Non-pigmented ciliary epithelial cell (primary cell): Measurements from ENCODE around the gene UBE2J1.
"Not testable (repeated sequence)": the region's sequence is repeated elsewhere in the genome, so short reads cannot be mapped to it uniquely, and the experiment has no call there.

Experiments used
- DNase-seq: peaks from one replicate; pipeline ENCODE4 v3.0.0-alpha.2; 2010; ENCODE audit warnings: low read depth

The UBE2J1 gene, protein sequence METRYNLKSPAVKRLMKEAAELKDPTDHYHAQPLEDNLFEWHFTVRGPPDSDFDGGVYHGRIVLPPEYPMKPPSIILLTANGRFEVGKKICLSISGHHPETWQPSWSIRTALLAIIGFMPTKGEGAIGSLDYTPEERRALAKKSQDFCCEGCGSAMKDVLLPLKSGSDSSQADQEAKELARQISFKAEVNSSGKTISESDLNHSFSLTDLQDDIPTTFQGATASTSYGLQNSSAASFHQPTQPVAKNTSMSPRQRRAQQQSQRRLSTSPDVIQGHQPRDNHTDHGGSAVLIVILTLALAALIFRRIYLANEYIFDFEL

GRCh38 chr6:89352278-89353117 is at the start of gene UBE2J1:
Gene UBE2J1, minus strand, starts transcription at chr6:89352722. Its CDS starts 153 bp downstream, at chr6:89352569.
- DNase-seq, result no peak

- DNase-seq, result no peak
These were observed 48.4 kb upstream of the UBE2J1 start for GRCh38 chr6:89400912-89401399.

DNA sequence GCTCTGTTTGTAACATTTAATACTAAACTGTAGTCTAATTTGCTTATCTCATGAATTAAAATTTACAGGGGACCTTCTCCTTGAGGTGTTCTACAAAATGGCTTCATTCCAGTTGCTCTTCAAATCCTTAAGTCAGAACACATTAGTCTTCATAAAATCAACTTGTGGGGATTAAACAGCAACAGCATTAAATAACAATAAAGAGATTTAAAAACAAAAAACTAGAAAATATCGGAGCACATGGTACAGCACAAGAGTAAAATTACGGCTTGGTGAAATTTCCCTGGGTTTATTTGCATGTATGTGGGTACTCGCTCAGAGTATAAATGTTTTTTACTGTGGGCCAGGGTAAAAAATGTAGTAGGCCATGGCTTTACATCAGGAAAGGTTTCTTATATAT is 47.5 kb upstream of the UBE2J1 start:
- no peak for DNase-seq

- DNase-seq, result no peak
These were observed 46.4 kb upstream of the UBE2J1 start for GRCh38 chr6:89398762-89399525.

- DNase-seq, result not testable (repeated sequence)
These were observed 45.4 kb upstream of the UBE2J1 start for GRCh38 chr6:89397884-89398283.

GRCh38 chr6:89393659-89394058 is 41.1 kb upstream of the UBE2J1 start:
- DNase-seq, result no peak

DNA sequence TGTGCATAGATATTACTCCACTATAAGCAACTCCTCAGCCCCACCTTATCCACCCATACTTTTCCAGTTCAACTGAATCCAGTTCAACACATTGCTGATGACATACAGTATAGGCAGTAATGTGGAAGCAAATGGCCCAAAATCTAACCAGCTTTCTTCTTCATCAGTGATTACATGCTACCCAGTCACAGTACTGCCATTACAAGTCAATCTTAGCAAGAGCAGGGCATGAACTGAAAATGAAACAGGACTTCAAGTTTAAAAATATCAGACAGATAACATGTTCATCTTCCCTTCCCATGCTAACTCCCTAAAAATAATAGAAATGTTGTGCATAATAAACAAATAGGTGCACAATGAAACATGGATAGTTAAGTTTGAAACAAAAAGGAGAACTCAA is 40.3 kb upstream of the UBE2J1 start:
- DNase-seq, result no peak

GRCh38 chr6:89388846-89389245 is 36.3 kb upstream of the UBE2J1 start:
- no peak for DNase-seq

DNA sequence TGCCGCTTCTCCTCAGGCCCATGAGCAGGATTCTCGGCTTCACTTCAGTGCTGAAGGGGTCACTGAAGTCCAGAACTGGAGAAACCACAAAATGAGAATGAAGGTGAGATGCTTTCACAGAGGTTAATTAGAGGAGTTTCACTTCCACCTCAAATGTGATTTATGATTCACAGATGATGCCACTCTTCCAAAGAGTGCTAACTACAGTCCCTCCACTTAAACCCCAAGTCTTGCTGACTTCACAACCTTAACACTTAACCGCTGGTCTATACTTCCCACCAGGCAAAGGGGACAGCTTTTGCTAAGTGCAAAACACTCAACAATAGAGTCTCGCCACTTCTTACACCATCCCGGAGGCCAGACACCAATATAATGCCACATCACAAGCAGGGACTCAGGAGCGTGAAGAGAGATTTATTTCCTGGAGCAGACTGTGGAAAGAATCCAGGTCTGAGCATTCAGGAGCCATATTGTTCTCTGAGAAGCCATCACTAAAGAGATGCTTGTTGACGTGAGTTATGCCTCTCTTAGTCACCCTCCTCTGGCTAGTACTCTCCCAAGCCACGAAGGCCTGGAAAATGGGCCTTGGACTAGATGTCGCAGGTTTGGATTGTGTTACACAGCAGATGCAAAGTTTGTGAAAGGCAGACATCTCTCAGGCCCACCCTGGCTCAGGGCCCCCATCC is 35.1 kb upstream of the UBE2J1 start:
- DNase-seq, result no peak

- DNase-seq, result no peak
These were observed 34.5 kb upstream of the UBE2J1 start for GRCh38 chr6:89386917-89387491.

- DNase-seq, result no peak
These were observed 33.3 kb upstream of the UBE2J1 start for GRCh38 chr6:89385846-89386245.

GRCh38 chr6:89385156-89385667 is 32.7 kb upstream of the UBE2J1 start:
- no peak for DNase-seq

DNA sequence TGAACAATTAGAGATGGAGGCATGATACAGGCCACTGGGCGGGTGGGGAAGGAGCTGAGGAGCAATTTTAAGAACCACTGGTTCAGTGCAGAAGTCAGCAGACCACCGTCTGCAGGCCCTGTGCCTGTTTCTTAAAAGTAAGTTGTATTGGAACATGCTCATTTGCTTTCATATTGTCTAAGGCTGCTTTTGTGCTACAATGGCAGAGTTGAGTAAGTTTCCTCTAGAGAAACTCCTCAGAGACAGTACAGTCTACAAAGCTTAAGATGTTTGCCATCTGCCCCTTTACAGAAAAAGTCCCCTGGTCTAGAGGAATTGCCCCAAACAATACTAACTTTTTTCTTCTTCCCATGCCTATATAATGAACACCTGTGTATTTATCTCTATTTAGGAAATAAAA is 28.5 kb upstream of the UBE2J1 start:
- DNase-seq, result no peak

- DNase-seq, result no peak
These were observed 26.8 kb upstream of the UBE2J1 start for GRCh38 chr6:89379281-89379680.

DNA sequence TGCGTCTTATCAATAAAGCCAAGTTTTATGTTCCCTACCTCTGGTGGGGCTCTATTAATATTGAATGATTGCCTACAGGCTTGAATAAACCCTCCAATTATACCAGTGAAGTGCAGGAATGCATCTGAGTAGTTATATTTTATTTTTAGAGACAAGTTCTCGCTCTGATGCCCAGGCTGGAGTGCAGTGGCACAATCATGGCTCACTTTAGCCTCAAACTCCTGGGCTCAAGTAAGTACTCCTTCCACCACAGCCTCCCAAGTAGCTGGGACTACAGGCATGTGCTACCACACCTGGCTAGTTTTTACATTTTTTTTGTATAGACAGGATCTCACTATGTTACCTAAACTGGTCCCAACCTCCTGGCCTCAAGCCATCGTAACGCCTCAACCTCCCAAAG is 26.1 kb upstream of the UBE2J1 start:
- no peak for DNase-seq

GRCh38 chr6:89375427-89376267 is 23.1 kb upstream of the UBE2J1 start:
- DNase-seq, result no peak

DNA sequence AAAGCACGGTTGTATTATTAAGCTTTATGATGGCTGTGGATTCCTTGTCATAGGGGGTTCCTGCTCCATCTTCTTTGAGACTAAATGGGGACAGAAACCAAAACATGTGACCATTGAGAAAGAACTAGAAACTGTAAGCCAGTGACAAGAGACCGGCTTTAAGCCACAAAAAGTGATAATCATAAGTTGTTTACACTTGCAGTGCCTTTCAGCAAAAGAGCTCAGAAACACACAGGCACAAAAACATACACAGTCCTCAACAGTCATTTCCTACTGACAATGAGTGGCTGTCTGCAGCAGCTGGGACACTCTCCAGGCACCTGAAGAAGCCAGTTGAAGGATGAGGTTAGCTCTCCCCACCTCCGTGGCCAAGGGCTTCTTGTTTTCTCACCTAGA is 20.0 kb upstream of the UBE2J1 start:
- DNase-seq, result no peak

- no peak for DNase-seq
These were observed 19.5 kb upstream of the UBE2J1 start for GRCh38 chr6:89371849-89372505.

DNA sequence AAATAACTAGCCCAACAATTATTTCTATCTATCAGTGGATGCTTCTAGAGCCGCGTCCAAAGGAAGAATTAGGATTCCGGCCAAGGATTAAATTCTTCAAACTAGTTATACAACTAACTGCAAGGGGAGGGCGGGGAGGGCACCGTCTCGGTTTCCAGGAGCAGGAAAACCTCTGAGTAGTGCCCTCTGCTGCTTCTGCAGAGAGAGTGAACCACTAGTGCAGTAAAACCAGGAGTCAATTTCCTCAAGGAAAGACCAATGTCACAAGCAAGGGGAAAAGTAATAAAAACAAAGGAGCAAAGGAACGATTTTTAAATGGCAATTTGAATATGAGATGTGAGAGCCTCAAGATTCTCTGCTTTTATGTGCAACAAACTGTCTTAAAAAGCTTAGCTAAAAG is 16.5 kb upstream of the UBE2J1 start:
- DNase-seq, result no peak

GRCh38 chr6:89368107-89368506 is 15.6 kb upstream of the UBE2J1 start:
- DNase-seq, result no peak
